ENCODE results near the gene NASP.

- TF ChIP-seq POLR2A (IDR thresholded peaks at IDR 0.05) (no peak), EP300 (IDR thresholded peaks at IDR 0.05) (no peak), CTCF (IDR thresholded peaks at IDR 0.05) (no peak), POLR2AphosphoS5 (IDR thresholded peaks at IDR 0.05) (no peak)
Measured at GRCh38 chr1:45536886-45537285, 47.0 kb upstream of the NASP start.

Data from sigmoid colon (tissue), 4 donors.